ENCODE results near the gene CABP2. TPM values are rescaled to one million over a fixed set of nuclear protein-coding genes. Genes with fewer than 3 reads are reported as not detected.

The CABP2 gene
- total RNA-seq (not detected in 2 replicates), polyA plus RNA-seq (not detected in 2 replicates), polyA minus RNA-seq (ENCODE audit: low replicate concordance) (not detected in 2 replicates)
- polyA plus RNA-seq (2012) = not detected in 2 replicates

- Histone ChIP-seq H3K36me3 (ENCODE audit: control insufficient read depth, insufficient read depth, low read length) (no peaks in the 10 kb centered on the region), H3K4me3 (replicated peaks in 1 of 4; ENCODE audit: control extremely low read depth in 1 of 4, insufficient read depth in 1 of 4, low read depth in 3 of 4, low read length in 4 of 4) (no peak within 1 kb of the TSS), H3K4me1 (ENCODE audit: control insufficient read depth, extremely low read depth, insufficient read depth, low read length) (no peaks in the 10 kb centered on the region), H3K9ac (ENCODE audit: insufficient read depth, low read length) (no peak within 1 kb of the TSS), H4K20me1 (ENCODE audit: control insufficient read depth, extremely low read depth, insufficient read depth, low read length) (no peaks in the 10 kb centered on the region), H3K27ac (ENCODE audit: insufficient read depth, low read length) (no peak within 1 kb of the TSS), H3K9me3 (ENCODE audit: control insufficient read depth, insufficient read depth, low read depth, low read length) (no peaks in the 10 kb centered on the region), H2AFZ (ENCODE audit: low read length) (no peak within 1 kb of the TSS), H3K79me2 (ENCODE audit: control insufficient read depth, insufficient read depth, low read length) (no peaks in the 10 kb centered on the region), H3K27me3 (ENCODE audit: control insufficient read depth, insufficient read depth, low read length) (peaks cover 4% of the 10 kb centered on the region), H3K4me2 (ENCODE audit: extremely low read depth, insufficient read depth, low read length) (no peak within 1 kb of the TSS)
- no peak for TF ChIP-seq CTCF (conservative IDR thresholded peaks at IDR 0.05 in 1 of 2, IDR thresholded peaks at IDR 0.05 in 1 of 2; ENCODE audit: low read depth in 1 of 2, low read length in 2 of 2)
- TF ChIP-seq EZH2 (IDR thresholded peaks at IDR 0.05; ENCODE audit: low read length, missing control alignments) = no peak
- DNase-seq (ENCODE audit: low read depth in 2 of 2) = no peak
These were observed at the start of gene CABP2 for GRCh38 chr11:67522844-67523555. TSS of gene CABP2 (minus strand) at chr11:67523446. CDS start at chr11:67523326, 120 bp downstream.

GRCh38 chr11:67572747-67573419 lies 49.6 kb upstream of the CABP2 start:
- no peak for TF ChIP-seq EZH2 (IDR thresholded peaks at IDR 0.05; ENCODE audit: low read length, missing control alignments)
- peak; percentile 65 to 71 for TF ChIP-seq CTCF (conservative IDR thresholded peaks at IDR 0.05 in 1 of 2, IDR thresholded peaks at IDR 0.05 in 1 of 2; ENCODE audit: low read depth in 1 of 2, low read length in 2 of 2)
- Histone ChIP-seq H4K20me1 (ENCODE audit: control insufficient read depth, extremely low read depth, insufficient read depth, low read length) (no peaks in the 10 kb centered on the region), H3K4me1 (ENCODE audit: control insufficient read depth, extremely low read depth, insufficient read depth, low read length) (no peaks in the 10 kb centered on the region), H3K27me3 (ENCODE audit: control insufficient read depth, insufficient read depth, low read length) (peaks cover 3% of the 10 kb centered on the region), H3K9me3 (ENCODE audit: control insufficient read depth, insufficient read depth, low read depth, low read length) (no peaks in the 10 kb centered on the region), H3K27ac (ENCODE audit: insufficient read depth, low read length) (no peak overlapping the region), H3K4me2 (ENCODE audit: extremely low read depth, insufficient read depth, low read length) (no peak overlapping the region), H2AFZ (ENCODE audit: low read length) (no peak overlapping the region), H3K9ac (ENCODE audit: insufficient read depth, low read length) (no peak overlapping the region), H3K4me3 (replicated peaks in 1 of 4; ENCODE audit: control extremely low read depth in 1 of 4, insufficient read depth in 1 of 4, low read depth in 3 of 4, low read length in 4 of 4) (no peak overlapping the region), H3K36me3 (ENCODE audit: control insufficient read depth, insufficient read depth, low read length) (no peaks in the 10 kb centered on the region), H3K79me2 (ENCODE audit: control insufficient read depth, insufficient read depth, low read length) (no peaks in the 10 kb centered on the region)
- DNase-seq (ENCODE audit: low read depth in 2 of 2) = peak; percentile 32 to 59

- no peaks in the 10 kb centered on the region for H3K9me3 ChIP-seq (ENCODE audit: control insufficient read depth, insufficient read depth, low read depth, low read length)
- no peak overlapping the region for H2AFZ ChIP-seq (ENCODE audit: low read length)
- H3K36me3 ChIP-seq (ENCODE audit: control insufficient read depth, insufficient read depth, low read length) = no peaks in the 10 kb centered on the region
- H3K9ac ChIP-seq (ENCODE audit: insufficient read depth, low read length) = no peak overlapping the region
- no peak for TF ChIP-seq CTCF (conservative IDR thresholded peaks at IDR 0.05 in 1 of 2, IDR thresholded peaks at IDR 0.05 in 1 of 2; ENCODE audit: low read depth in 1 of 2, low read length in 2 of 2)
- no peak for TF ChIP-seq EZH2 (IDR thresholded peaks at IDR 0.05; ENCODE audit: low read length, missing control alignments)
- peaks cover 3% of the 10 kb centered on the region for H3K27me3 ChIP-seq (ENCODE audit: control insufficient read depth, insufficient read depth, low read length)
- no peaks in the 10 kb centered on the region for H4K20me1 ChIP-seq (ENCODE audit: control insufficient read depth, extremely low read depth, insufficient read depth, low read length)
- no peaks in the 10 kb centered on the region for H3K4me1 ChIP-seq (ENCODE audit: control insufficient read depth, extremely low read depth, insufficient read depth, low read length)
- no peaks in the 10 kb centered on the region for H3K79me2 ChIP-seq (ENCODE audit: control insufficient read depth, insufficient read depth, low read length)
- H3K4me3 ChIP-seq (replicated peaks in 1 of 4; ENCODE audit: control extremely low read depth in 1 of 4, insufficient read depth in 1 of 4, low read depth in 3 of 4, low read length in 4 of 4) = no peak overlapping the region
- no peak overlapping the region for H3K4me2 ChIP-seq (ENCODE audit: extremely low read depth, insufficient read depth, low read length)
- no peak overlapping the region for H3K27ac ChIP-seq (ENCODE audit: insufficient read depth, low read length)
- no peak for DNase-seq (ENCODE audit: low read depth in 2 of 2)
These were observed 49.1 kb upstream of the CABP2 start for GRCh38 chr11:67572305-67572704.

Measured in fibroblast of lung (primary cell).